ENCODE results near the gene POTEB3.
"Not testable (repeated sequence)": the region's sequence is repeated elsewhere in the genome, so short reads cannot be mapped to it uniquely, and the experiment has no call there.

DNA sequence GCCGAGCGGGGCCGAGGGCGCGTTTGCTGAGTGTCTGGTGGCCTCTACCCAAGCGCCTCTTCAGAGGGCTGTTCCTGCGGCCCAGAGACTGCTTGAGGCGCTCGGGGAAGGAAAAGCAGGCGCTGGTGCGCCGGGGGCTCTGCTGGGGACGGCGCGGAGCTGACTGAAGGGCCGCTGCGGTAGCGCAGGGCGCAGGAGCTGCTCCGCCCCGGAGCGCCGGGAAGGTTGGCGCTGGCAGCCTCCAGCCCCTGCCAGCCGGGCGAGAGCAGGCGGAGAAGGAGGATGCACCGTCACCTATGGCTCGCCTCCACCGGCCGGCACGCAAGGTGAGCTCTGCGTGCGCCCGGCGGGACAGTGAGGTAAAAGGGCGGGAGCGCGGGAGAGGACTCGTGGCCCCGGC, 11.2 kb upstream of the POTEB3 start:
- TF ChIP-seq CTCF, EP300 (IDR thresholded peaks at IDR 0.05): not testable (repeated sequence)
